A172 (cell line): Measurements from ENCODE around the gene CAMTA1. TPM values are rescaled to one million over a fixed set of nuclear protein-coding genes. Genes with fewer than 3 reads are reported as not detected.

Experiments used
- DNase-seq: peaks from one replicate; pipeline ENCODE4 v3.0.0-alpha.2; 2015; ENCODE audit warnings: low spot score
- total RNA-seq: library from RNA; depleted of rRNA; stranded (reverse); fragments of >200 nt; shearing (Covaris generic); gene quantifications from 2 replicates; pipeline ENCODE4 v1.2.3, GENCODE V29; 2014

CAMTA1 gene
- total RNA-seq, 1 experiment from 2014 or later = 97.5 TPM

- DNase-seq = no peak
These were observed 724.3 kb downstream of the CAMTA1 start for GRCh38 chr1:7509598-7509997.

DNA sequence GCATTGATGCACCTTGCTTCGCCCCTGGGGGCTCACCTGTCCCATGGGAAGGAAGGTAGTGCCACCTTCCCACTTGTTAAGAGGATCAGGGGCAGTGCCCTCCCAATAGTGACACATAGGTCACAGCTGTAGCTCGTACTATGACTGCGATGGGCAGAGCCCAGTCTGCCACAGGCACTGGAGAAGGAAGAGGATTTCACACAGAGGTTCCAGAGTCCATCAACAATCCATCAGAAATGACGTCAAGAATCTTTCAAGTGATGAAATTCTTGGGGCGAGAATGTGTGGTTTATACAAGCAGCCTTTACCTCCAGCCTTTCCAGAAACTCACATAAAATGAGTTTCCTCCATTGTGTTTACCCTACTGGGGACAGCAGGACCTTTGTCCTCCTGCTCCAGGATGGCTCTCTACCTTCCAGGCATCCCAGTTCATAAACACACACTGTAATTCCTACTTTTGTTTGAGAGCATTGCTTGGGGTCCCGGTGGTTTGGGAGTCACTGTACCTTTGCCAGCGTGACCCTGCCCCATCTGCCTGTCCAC, 725.2 kb downstream of the CAMTA1 start:
- no peak for DNase-seq

DNA sequence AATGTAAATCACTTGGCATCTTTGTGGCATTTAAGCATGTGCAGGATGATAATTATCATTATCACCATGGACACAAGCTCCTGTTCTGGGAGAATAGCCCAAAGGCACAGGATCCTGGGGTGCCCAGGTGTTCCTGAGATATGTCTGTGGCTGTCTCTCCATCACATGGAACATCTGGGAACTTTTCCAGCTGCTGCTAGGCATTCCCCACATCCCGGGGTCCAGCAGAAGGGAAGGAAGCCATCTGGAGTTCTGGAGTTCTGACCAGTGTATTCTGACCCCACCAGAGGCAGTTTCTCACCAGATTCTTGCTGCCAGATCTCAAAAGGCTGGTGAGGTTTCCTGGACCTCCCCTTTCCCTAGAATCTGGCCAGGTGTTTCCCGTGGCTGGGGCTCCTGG, 726.1 kb downstream of the CAMTA1 start:
- no peak for DNase-seq

GRCh38 chr1:7513081-7513480, 727.8 kb downstream of the CAMTA1 start:
- no peak for DNase-seq

- DNase-seq = no peak
These were observed 729.9 kb downstream of the CAMTA1 start for GRCh38 chr1:7515175-7515574.

- no peak for DNase-seq
These were observed 730.6 kb downstream of the CAMTA1 start for GRCh38 chr1:7515904-7516303.

- DNase-seq = no peak
These were observed 731.1 kb downstream of the CAMTA1 start for GRCh38 chr1:7516341-7516740.

DNA sequence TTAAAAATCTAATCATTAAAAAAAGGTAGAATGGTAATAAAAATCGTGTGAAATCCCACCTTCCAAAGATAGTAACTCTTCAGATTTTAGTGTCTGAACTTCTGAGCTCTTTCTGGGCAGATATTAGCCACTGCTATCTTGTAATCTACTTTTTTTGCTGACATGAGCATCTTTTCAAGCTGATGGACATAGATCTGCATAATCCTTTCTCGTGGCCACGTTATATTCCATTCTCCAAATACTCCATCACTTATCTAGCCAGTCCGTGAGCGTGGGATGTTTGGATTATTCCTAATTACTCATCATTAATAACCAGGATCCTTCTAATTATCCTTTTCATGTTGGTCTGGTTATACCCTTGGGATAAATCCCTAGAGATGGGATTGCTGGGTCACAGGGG, 731.7 kb downstream of the CAMTA1 start:
- DNase-seq = no peak

GRCh38 chr1:7517611-7518330, 732.5 kb downstream of the CAMTA1 start:
- DNase-seq = no peak

GRCh38 chr1:7518411-7518810, 733.2 kb downstream of the CAMTA1 start:
- no peak for DNase-seq

GRCh38 chr1:7519181-7519860, 734.1 kb downstream of the CAMTA1 start:
- DNase-seq = no peak

DNA sequence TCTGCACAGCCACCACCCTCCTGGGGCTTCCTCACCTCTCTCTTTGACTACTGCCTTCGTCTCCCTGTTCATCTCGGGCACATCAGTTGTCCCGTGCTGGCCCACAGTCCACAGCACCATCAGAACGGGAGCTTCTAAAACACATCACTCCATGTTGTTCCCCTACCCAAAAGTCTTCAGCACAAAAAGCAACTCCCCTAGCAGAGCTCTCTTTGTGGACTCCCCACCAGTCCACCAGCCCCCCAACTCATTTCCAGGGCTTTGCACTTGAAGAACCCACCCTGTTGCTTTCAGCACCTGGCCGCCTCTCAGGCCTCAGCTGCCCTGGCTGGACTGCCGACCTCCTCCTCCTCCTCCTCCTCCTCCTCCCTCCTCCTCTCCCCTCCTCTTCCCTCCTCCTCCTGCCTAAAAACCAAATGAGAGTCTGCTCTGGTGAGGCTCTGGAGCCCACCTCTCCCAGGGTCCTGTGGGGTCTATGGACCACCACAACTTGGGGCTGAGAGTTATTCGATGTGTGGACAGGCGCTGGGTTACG, 734.7 kb downstream of the CAMTA1 start:
- no peak for DNase-seq

DNA sequence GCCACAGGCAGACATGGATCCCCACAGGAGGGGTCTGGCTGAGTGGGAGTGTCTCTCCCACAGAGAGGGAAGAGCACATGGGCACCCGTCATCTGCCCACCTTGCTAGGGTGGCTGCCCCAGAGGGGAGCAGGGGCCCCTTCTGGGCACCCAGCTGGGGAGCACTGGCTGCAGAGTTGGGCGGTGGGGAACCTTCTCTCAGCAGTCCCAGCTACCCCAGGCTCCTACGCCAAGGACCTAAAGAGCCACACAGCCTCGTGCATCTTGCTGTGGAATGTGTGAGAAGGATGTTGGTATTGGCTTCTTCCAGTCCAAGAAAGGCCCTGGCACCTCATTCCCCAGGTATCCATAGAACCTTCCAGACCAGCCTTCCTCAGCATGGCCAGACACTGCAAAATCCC, 735.2 kb downstream of the CAMTA1 start:
- DNase-seq = no peak

GRCh38 chr1:7524341-7525337, 739.4 kb downstream of the CAMTA1 start:
- DNase-seq = no peak

GRCh38 chr1:7525338-7526063, 740.2 kb downstream of the CAMTA1 start:
- no peak for DNase-seq

GRCh38 chr1:7526196-7526866, 741.1 kb downstream of the CAMTA1 start:
- DNase-seq = no peak

DNA sequence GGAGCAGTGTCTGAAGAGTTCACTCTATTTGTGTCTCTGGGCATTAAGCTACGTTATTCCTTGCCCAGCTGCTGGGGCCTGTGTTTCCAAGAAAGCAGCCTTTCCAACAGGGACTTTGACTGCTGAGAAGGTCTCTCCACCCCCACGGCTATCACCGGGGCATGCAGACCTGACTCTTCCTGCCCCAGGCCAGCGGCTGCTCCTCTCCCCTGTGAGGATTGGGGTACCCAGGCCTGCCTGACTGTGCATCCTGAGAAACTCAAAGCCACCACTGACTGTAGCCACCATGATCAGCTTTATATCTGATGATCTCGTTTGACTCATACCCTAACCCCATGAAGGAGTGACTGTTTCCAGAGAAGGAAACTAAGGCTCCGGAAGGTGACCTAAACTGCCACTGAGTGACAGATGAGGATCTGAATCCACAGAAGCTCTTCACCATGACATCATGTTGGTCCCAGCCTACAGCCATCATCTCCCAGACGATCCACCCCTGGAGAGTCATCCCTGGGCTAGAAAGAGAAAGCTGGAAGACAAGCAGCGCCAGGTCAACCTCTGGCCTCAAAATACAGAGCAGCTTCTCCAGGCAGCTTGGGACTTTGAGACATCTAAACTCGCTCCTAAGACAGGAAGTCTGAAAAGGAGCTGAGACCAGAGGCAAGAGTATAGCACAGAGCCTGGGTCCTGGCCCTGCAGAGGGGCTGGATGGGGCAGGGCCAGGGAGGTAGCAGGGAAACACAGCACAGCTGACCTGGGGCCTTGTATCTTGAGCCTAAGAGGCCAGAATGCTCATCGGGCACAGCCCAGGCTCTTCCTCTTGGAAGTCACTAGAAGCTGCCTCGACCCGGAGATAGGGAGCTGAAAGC, 741.8 kb downstream of the CAMTA1 start:
- DNase-seq = no peak

- DNase-seq = no peak
These were observed 742.4 kb downstream of the CAMTA1 start for GRCh38 chr1:7527733-7528045.

- DNase-seq = no peak
These were observed 743.3 kb downstream of the CAMTA1 start for GRCh38 chr1:7528386-7529198.
